ENCODE results near the gene LIMA1.
"Not testable (repeated sequence)": the region's sequence is repeated elsewhere in the genome, so short reads cannot be mapped to it uniquely, and the experiment has no call there.

Gene LIMA1

GRCh38 chr12:50282721-50283228, 545 bp downstream of the LIMA1 start:
- DNase-seq = no peak

- no peak for DNase-seq
Observed at GRCh38 chr12:50279501-50279900, 3.8 kb downstream of the LIMA1 start.

GRCh38 chr12:50276912-50277671, 6.2 kb downstream of the LIMA1 start:
- no peak for DNase-seq

DNA sequence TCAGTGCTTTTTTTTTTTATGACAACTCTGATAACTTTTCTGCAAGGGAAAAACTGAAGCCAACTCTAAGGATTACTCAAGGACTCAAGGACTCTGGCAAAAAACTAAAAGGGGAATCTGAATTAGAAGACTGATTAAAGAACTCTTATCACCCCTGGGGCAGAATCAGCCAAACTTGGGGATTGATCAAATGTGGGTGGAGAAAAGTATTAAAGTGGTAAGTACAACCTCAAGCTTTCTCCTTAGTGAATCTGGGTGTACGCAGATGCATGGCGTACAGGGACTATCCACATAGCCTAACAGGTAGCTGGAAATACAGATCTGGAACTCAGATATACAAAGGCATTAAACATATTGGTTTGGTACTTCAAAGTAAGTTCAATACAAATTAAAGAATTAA, 7.3 kb downstream of the LIMA1 start:
- no peak for DNase-seq

- DNase-seq = no peak
Observed at GRCh38 chr12:50275556-50275955, 7.8 kb downstream of the LIMA1 start.

- not testable (repeated sequence) for DNase-seq
Observed at GRCh38 chr12:50275127-50275526, 8.2 kb downstream of the LIMA1 start.

DNA sequence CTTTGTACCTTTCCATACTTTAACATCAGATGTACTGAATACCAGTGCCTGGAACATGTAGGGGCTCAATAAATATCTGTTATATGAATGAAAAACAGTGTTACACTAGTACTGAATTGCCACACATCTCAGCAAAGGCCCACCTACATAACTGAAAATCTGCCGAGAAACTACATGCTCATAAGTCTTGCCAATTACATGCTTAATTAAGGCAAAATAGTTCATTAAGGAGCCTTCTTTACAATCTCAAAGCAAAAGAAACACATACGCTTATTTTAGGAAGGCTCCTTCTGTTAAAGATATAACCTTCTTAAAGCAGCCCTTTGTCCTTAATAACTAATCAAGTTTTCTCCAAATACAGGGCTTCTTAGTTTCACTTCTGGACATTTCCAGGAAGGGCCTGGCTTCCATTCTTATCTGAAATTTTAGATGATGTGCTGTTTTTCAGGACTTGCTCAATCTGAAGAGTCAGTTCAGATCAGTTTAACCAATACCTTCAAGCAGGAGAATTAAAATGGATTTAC, 11.5 kb downstream of the LIMA1 start:
- DNase-seq = no peak

DNA sequence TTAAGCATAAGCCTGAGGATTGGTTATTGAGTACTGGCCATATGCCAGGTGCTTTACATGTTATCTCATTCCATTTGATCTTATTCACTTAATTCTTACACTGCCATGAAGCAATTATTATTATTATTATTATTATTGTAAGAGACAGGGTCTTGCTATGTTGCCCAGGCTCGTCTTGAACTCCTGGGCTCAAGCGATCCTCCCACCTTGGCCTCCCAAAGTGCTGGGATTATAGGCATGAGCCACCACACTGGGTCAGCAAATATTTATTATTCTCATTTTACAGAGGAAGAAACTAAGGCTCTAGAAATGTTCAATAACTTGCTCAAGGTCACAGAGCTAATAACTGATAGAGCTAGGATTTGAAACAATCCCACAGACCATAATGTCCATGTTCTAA, 14.8 kb downstream of the LIMA1 start:
- no peak for DNase-seq

DNA sequence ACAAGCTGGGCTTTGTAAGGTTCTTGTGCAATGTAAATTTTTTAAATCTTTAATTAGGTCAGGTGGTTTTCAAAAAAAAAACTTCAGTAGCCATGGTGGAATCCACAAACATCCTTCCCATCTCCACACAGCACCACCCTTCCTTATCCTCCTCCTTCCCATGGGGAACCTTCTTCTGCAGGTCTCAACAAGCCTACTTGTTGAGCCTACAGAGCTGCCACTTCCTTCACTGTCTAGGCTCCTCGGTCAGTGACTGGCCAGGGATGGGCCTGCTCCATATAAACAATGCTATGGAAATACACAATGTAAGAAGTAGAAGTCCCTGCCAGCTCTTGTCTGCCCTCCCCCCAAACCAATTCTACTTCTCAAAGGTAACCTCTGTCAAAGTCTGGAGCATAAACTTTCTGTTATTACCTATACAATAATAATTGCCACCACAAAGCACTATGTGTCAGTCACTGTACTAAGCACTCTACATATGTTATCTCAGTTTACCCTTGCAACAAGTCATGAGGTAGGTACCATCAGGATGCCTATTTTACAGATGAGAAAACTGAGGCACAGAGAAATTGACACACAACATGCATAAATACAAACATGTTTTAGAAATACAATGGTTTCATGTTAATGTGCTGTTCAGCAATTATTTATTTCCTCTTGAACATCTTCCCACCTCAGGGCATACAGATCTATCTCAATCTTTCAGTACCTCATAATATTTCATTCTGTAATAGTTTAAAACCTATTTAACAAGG, 17.4 kb downstream of the LIMA1 start:
- no peak for DNase-seq

GRCh38 chr12:50263832-50264231, 19.5 kb downstream of the LIMA1 start:
- no peak for DNase-seq

DNA sequence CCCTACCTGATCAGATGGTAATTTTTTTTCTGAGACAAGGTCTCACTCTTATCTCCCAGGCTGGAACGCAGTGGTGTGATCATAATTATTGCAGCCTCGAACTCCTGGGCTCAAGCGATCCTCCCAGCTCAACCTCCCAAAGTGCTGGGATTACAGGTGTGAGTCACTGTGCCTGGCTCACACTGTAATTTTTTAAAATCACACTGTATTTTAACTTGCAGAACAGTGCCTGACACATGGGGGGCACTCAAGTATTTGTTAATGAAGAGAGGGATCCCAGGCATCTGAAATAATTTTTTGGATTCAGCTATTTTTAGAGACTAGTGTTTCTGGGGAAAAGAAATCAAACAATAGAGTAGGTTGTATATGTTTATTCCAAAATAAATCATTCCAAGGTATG, 21.7 kb downstream of the LIMA1 start:
- DNase-seq = no peak

DNA sequence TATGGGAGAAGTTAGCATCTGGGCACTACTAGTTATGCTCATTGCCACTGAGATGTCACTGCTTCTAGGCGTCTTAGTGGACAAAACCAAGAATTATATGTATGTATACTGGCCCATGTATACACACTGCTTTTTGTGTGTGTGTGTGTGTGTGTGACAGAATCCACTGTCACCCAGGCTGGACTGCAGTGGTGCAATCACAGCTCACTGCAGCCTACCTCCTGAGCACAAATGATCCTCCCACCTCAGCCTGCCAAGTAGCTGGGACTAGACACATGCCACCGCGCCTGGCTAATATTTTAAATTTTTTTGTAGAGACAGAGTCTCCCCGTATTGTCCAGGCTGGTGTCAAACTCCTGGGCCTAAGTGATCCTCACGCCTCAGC, 25.2 kb downstream of the LIMA1 start:
- no peak for DNase-seq

- no peak for DNase-seq
Observed at GRCh38 chr12:50257236-50258166, 25.8 kb downstream of the LIMA1 start.

DNA sequence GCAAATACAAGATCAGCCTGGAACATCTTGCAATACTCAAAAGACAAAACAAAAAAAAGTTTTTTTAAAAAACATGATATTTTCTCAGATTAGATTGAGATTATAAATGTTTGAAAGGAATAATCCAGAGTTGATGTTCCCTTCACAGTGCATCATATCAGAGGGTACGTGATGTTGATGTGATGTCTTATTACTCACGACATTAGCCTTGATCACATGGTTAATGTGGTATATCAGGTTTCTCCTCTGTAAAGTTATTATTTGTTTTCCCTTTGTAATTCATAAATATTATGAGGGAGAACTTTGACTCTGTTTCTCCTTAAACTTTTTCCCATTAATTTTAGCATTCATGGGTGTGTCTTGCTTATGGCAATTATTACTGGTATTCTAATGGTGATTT, 26.6 kb downstream of the LIMA1 start:
- DNase-seq = no peak

- no peak for DNase-seq
Observed at GRCh38 chr12:50252977-50253602, 30.2 kb downstream of the LIMA1 start.

DNA sequence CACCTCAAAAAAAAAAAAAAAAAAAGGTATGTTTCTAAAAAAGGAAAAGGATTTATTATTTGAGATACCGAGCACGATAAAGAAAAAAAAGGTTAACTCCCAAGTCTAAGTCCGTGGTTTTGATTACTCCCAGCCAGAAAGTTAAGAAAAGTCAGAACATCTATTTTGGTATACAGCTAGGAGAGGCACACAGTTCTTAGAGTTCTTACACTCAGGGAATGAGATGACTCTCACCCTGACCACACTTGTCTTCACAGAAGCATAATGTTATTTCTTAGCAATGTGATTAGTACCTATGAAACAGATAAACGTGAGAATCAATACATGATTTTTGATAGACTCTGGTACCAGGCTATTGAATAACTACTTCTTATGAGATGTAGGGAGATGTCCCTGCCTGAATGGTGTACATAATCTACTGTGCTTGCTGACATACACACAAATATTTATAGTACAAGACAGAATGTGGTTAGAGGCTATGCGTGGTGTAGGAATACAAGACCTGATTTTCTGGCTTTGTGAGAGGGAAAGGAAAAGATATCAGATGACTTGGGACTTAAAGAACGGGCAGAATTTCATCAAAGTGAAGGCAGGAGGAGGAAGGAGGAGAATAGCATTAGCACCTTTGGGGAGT, 31.6 kb downstream of the LIMA1 start:
- no peak for DNase-seq

DNA sequence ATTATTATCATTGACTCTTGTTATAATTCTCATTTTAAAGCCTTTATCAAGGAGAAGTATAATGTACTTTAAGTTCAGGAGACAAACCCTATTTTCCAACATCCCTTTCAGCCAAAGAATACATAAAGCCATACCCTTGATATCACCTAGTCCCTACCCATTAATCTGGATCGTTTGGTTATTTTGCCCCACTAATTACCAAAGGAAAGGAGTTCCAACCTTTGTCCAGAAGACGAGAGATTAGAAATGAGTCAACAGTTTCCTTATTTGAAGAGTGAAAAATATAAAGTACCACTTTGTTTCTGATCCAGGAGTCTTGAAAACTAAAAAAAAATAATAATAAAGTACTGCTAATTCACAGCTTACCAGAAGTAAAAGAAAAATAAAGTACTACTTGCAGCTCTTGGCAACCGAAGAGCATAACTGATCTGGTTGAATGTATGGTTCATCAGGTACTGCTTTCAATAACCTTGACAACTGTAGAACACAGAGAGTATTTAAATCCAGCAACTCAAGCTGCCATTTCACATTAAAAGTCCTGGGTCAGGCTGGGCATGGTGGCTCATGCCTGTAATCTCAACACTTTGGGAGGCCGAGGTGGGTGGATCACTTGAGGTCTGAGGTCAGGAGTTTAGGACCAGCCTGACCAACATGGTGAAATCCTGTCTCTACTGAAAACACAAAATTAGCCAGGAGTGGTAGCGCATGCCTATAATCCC, 33.7 kb downstream of the LIMA1 start:
- no peak for DNase-seq

DNA sequence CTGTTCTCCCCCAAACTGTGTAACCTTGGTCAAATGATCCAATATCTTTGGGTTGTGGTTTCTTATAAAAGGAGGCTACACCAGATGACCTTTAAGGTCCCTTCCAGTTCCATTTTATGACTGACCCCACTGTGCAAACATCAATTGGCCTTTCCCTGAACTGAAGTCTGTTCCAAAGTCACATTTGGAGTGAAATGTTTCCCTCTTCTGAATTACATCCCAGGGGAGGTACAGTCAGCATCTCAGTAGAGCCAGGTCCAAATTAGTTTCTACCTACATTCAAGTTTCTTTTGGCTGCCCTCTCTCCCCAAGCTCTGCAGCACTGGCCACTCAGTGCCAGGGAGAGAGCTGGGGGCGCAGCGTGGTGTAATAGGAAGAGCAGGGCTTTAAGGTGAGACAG, 34.4 kb downstream of the LIMA1 start:
- DNase-seq = no peak

DNA sequence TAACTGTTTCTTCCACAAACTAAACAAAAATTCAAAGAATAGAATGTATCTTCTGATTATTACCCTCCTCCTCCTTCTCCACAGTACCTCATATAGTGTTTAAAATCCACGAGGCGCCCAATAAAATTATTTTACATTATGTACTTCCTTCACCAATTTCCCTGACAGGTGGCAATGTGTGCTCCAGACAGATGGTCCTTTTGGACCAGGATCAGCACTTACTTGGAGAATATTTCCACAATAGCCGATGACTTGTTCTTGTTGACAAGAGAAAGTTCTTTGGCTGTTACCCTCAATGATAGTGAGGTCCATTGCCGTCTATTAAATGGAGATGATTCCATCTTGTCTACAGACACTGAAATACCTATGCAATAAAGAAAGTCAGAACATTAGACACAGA, 34.9 kb downstream of the LIMA1 start:
- DNase-seq = no peak

- DNase-seq = not testable (repeated sequence)
Observed at GRCh38 chr12:50247665-50248064, 35.7 kb downstream of the LIMA1 start.
